Measurements from ENCODE around the gene CCDC69. TPM values are rescaled to one million over a fixed set of nuclear protein-coding genes. Genes with fewer than 3 reads are reported as not detected.
"Not testable (repeated sequence)": the region's sequence is repeated elsewhere in the genome, so short reads cannot be mapped to it uniquely, and the experiment has no call there.

CCDC69 gene
- total RNA-seq, 2 donors from 2014 or later, result 34.8 to 44.8 TPM

- Histone ChIP-seq H3K9me3 (no peaks in the 10 kb centered on the region), H3K4me3 (no peak overlapping the region), H3K27ac (no peak overlapping the region), H3K27me3 (no peaks in the 10 kb centered on the region), H3K4me1 (no peaks in the 10 kb centered on the region), H3K36me3 (replicated peaks in 1 of 2; ENCODE audit: insufficient read depth in 1 of 2, low read depth in 2 of 2) (peaks cover 2 to 8% of the 10 kb centered on the region in 2 donors)
- TF ChIP-seq POLR2A (IDR thresholded peaks at IDR 0.05) (no peak), CTCF (IDR thresholded peaks at IDR 0.05) (no peak)
- DNase-seq, result no peak
- no peak for ATAC-seq
- 79 to 85% methylated on average over 6 of the region's 6 CpGs for WGBS, 2 donors
- intact Hi-C loops (cut with DNase I), result no loop called here
These were observed 22.8 kb downstream of the CCDC69 start for GRCh38 chr5:151200913-151201595.

- WGBS, 2 donors, result 64 to 67% methylated on average over 7 of the region's 7 CpGs
- no peak overlapping the region for H3K27ac ChIP-seq
- H3K27me3 ChIP-seq, result no peaks in the 10 kb centered on the region
- DNase-seq (no peak), ATAC-seq (no peak)
- H3K36me3 ChIP-seq (replicated peaks in 1 of 2; ENCODE audit: insufficient read depth in 1 of 2, low read depth in 2 of 2), result peaks cover 2 to 8% of the 10 kb centered on the region in 2 donors
- H3K4me3 ChIP-seq, result no peak overlapping the region
- H3K9me3 ChIP-seq, result no peaks in the 10 kb centered on the region
- H3K4me1 ChIP-seq, result no peaks in the 10 kb centered on the region
- TF ChIP-seq CTCF (IDR thresholded peaks at IDR 0.05) (no peak), POLR2A (IDR thresholded peaks at IDR 0.05) (no peak)
- intact Hi-C loops (cut with DNase I), result no loop called here
These were observed 24.2 kb downstream of the CCDC69 start for GRCh38 chr5:151199581-151200185.

- intact Hi-C loops (cut with DNase I), result no loop called here
- H3K27me3 ChIP-seq, result no peaks in the 10 kb centered on the region
- no peak overlapping the region for H3K4me3 ChIP-seq
- ATAC-seq, result no peak
- TF ChIP-seq CTCF (IDR thresholded peaks at IDR 0.05) (no peak), POLR2A (IDR thresholded peaks at IDR 0.05) (no peak)
- H3K9me3 ChIP-seq, result no peaks in the 10 kb centered on the region
- peaks cover 2 to 8% of the 10 kb centered on the region in 2 donors for H3K36me3 ChIP-seq (replicated peaks in 1 of 2; ENCODE audit: insufficient read depth in 1 of 2, low read depth in 2 of 2)
- H3K4me1 ChIP-seq, result no peaks in the 10 kb centered on the region
- DNase-seq, result no peak
- no peak overlapping the region for H3K27ac ChIP-seq
- 88 to 90% methylated on average over 5 of the region's 5 CpGs for WGBS, 2 donors
These were observed 25.0 kb downstream of the CCDC69 start for GRCh38 chr5:151198861-151199260.

GRCh38 chr5:151197291-151197600 lies 26.6 kb downstream of the CCDC69 start:
- H3K27ac ChIP-seq; intact Hi-C loops (cut with DNase I); H3K4me3 ChIP-seq; H3K36me3 ChIP-seq (replicated peaks in 1 of 2; ENCODE audit: insufficient read depth in 1 of 2, low read depth in 2 of 2); DNase-seq; H3K4me1 ChIP-seq; ATAC-seq; H3K9me3 ChIP-seq; H3K27me3 ChIP-seq: not testable (repeated sequence)
- WGBS, 2 donors, result 94% methylated on average over 9 of the region's 9 CpGs

- H3K4me1 ChIP-seq, result no peaks in the 10 kb centered on the region
- ATAC-seq (no peak), DNase-seq (no peak)
- intact Hi-C loops (cut with DNase I), result no loop called here
- WGBS, 2 donors, result 55 to 68% methylated on average over 5 of the region's 5 CpGs
- H3K27me3 ChIP-seq, result no peaks in the 10 kb centered on the region
- H3K27ac ChIP-seq, result no peak overlapping the region
- TF ChIP-seq CTCF (IDR thresholded peaks at IDR 0.05), result no peak
- no peak for TF ChIP-seq POLR2A (IDR thresholded peaks at IDR 0.05)
- no peak overlapping the region for H3K4me3 ChIP-seq
- peaks cover 2 to 8% of the 10 kb centered on the region in 2 donors for H3K36me3 ChIP-seq (replicated peaks in 1 of 2; ENCODE audit: insufficient read depth in 1 of 2, low read depth in 2 of 2)
- H3K9me3 ChIP-seq, result no peaks in the 10 kb centered on the region
These were observed 27.2 kb downstream of the CCDC69 start for GRCh38 chr5:151196556-151197290.

Measured in body of pancreas (tissue), 4 donors.